SK-N-MC (cell line): ENCODE measurements around the gene LY86.

Experiments used
- EZH2 ChIP-seq: fragments of 200-600 bp; sonication (generic); IDR thresholded peaks from one replicate; pipeline ENCODE4 v1.6.1; 2017; ENCODE audit warnings: antibody characterized with exemption
- FOXP2 ChIP-seq: optimal IDR thresholded peaks from 2 replicates; pipeline ENCODE3; 2011; ENCODE audit warnings: mild to moderate bottlenecking, moderate library complexity; ENCODE audit not compliant: insufficient read depth; ENCODE audit errors: extremely low read length, control extremely low read depth
- POLR2AphosphoS5 ChIP-seq: IDR thresholded peaks from 2 replicates; pipeline ENCODE4 v1.6.1; 2012; ENCODE audit warnings: mild to moderate bottlenecking, low read depth, low read length, borderline replicate concordance

DNA sequence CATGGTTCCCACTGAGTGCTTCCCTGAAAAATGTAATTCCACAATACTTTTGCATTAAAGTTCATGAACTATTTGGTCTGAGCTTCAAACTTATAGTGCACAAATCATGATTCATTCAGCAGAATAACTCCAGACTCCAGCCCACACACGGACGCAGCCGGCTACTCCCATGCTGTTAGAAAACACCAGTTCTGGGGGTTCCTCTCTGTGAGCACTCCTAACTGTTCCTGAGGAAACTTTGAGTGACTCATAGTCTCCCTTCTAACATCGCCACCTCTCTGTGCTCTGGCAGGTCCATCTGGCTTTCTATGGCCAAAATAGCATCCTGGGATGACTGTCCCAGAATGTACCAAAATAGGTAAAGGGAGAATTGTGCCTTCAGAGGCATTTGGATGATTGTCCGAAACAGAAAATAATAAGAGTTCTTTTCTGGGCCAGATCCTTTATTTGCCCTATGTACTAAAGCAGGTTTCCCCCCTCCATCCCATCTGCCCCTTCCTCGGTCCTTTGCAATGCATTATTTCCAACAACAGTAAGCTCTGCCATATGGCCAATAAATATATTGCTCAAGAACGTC lies 32.3 kb upstream of the LY86 start:
- TF ChIP-seq POLR2AphosphoS5 (no peak), FOXP2 (no peak), EZH2 (no peak)
